Osteoblast (primary cell): Measurements from ENCODE around the gene MBOAT1. TPM values are rescaled to one million over a fixed set of nuclear protein-coding genes. Genes with fewer than 3 reads are reported as not detected.

Experiments used
- DNase-seq: peaks from one replicate; pipeline ENCODE4 v3.0.0; 2011; ENCODE audit warnings: low spot score, mixed read lengths; ENCODE audit not compliant: insufficient read length; ENCODE audit errors: missing footprints
- H2AFZ ChIP-seq: 2 replicates; pipeline ENCODE4 v1.6.0; 2011; ENCODE audit warnings: mild to moderate bottlenecking, low read length
- H3K27ac ChIP-seq: 2 replicates; pipeline ENCODE4 v1.5.1; 2011; ENCODE audit warnings: mild to moderate bottlenecking, low read depth, low read length, moderate library complexity
- H3K27me3 ChIP-seq: 2 replicates; pipeline ENCODE4 v1.6.0; 2012; ENCODE audit warnings: mild to moderate bottlenecking, control low read depth, inconsistent platforms, low read length, moderate library complexity; ENCODE audit not compliant: insufficient read depth
- H3K36me3 ChIP-seq: 2 replicates; pipeline ENCODE4 v1.5.1; 2011; ENCODE audit warnings: mild to moderate bottlenecking, low read length, control low read depth, moderate library complexity; ENCODE audit not compliant: insufficient read depth
- H3K4me1 ChIP-seq: 2 replicates; pipeline ENCODE4 v1.5.1; 2011; ENCODE audit warnings: mild to moderate bottlenecking, low read length, control low read depth, moderate library complexity; ENCODE audit not compliant: insufficient read depth
- H3K4me2 ChIP-seq: 2 replicates; pipeline ENCODE4 v1.6.0; 2011; ENCODE audit warnings: mild to moderate bottlenecking, low read length; ENCODE audit not compliant: insufficient read depth
- H3K4me3 ChIP-seq: fragments of 200-600 bp; sonication (generic); 3 replicates; pipeline ENCODE4 v1.5.1; 2012; ENCODE audit warnings: mild to moderate bottlenecking, low read length, inconsistent platforms; ENCODE audit not compliant: insufficient read depth
- H3K79me2 ChIP-seq: 2 replicates; pipeline ENCODE4 v1.6.0; 2012; ENCODE audit warnings: mild to moderate bottlenecking, low read length, control low read depth, inconsistent platforms; ENCODE audit not compliant: insufficient read depth
- H3K9me3 ChIP-seq: 2 replicates; pipeline ENCODE4 v1.5.1; 2011; ENCODE audit warnings: low read depth, low read length, control low read depth
- H4K20me1 ChIP-seq: 2 replicates; pipeline ENCODE4 v1.6.0; 2012; ENCODE audit warnings: mild to moderate bottlenecking, low read length, control low read depth; ENCODE audit not compliant: insufficient read depth
- total RNA-seq: library from RNA; depleted of rRNA; stranded (reverse); fragments of >200 nt; gene quantifications from 2 replicates; pipeline ENCODE4 v1.2.3, GENCODE V29; 2012
- TF ChIP-seq, protein P1 (sequence below): IDR thresholded peaks from 2 replicates; pipeline ENCODE4 v1.5.1; 2011; ENCODE audit warnings: mild to moderate bottlenecking, low read depth, low read length, moderate library complexity; ENCODE audit errors: extremely low read depth

The MBOAT1 gene
- total RNA-seq, 1 donor = 1.4 TPM

DNA sequence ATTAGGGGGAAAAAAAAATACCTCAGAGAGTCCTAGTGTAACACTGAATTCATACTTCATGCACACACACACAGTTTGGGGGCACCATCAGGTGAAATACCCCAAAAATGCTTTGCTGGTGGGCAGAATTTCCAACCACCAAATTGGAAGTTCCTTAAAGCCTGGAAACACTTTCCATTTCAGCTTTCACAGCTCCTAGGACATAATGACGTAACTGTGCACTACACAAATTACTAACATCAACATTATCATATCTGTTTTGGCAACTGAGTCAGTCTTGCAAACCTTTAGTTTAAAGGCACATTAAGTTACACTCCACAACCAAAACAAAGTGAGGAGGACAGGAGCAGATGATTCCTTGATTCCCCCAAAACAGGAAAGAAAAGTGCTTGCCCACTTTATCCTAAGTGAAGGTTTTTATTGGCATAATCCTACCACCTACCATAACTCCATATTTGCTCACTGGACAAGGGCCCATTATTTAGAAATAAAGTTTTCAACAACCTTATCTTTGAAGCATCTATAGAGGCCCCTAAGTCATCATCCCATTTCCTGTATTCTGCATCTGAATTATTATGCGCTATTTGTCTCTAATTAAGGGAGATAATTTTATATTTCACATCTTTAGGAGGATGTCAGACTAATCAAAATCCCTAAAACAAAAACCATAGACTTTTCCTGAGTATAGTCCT is 3.4 kb downstream of the MBOAT1 start:
- Histone ChIP-seq H3K4me1 (peaks cover 7% of the 10 kb centered on the region), H3K9me3 (no peaks in the 10 kb centered on the region), H3K27ac (no peak overlapping the region), H2AFZ (no peak overlapping the region), H3K4me3 (no peak overlapping the region), H4K20me1 (no peaks in the 10 kb centered on the region), H3K27me3 (no peaks in the 10 kb centered on the region), H3K79me2 (no peaks in the 10 kb centered on the region), H3K4me2 (no peak overlapping the region), H3K36me3 (no peaks in the 10 kb centered on the region)
- TF ChIP-seq, protein P1, sequence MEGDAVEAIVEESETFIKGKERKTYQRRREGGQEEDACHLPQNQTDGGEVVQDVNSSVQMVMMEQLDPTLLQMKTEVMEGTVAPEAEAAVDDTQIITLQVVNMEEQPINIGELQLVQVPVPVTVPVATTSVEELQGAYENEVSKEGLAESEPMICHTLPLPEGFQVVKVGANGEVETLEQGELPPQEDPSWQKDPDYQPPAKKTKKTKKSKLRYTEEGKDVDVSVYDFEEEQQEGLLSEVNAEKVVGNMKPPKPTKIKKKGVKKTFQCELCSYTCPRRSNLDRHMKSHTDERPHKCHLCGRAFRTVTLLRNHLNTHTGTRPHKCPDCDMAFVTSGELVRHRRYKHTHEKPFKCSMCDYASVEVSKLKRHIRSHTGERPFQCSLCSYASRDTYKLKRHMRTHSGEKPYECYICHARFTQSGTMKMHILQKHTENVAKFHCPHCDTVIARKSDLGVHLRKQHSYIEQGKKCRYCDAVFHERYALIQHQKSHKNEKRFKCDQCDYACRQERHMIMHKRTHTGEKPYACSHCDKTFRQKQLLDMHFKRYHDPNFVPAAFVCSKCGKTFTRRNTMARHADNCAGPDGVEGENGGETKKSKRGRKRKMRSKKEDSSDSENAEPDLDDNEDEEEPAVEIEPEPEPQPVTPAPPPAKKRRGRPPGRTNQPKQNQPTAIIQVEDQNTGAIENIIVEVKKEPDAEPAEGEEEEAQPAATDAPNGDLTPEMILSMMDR = no peak
- no peak for DNase-seq

DNA sequence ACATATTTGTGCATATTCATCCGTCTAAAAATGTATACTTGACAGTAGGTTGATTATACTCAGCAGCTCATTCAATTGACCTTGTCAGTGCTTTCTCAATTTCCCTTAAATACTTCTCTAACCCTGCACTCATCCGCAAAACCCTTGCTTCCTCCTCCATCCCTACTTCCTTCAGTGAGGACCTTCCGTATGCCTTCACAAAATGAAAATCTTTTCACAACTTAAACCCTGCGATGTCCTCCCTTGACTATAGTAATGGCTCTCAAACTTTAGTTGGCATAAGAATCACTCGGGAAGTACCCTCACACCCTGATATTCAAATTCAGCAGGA is 5.2 kb downstream of the MBOAT1 start:
- no peaks in the 10 kb centered on the region for H4K20me1 ChIP-seq
- no peak overlapping the region for H2AFZ ChIP-seq
- TF ChIP-seq, protein P1 = no peak
- H3K4me3 ChIP-seq = no peak overlapping the region
- no peaks in the 10 kb centered on the region for H3K36me3 ChIP-seq
- H3K27me3 ChIP-seq = no peaks in the 10 kb centered on the region
- H3K27ac ChIP-seq = no peak overlapping the region
- no peaks in the 10 kb centered on the region for H3K79me2 ChIP-seq
- no peak overlapping the region for H3K4me2 ChIP-seq
- H3K4me1 ChIP-seq = peaks cover 7% of the 10 kb centered on the region
- no peak for DNase-seq
- no peaks in the 10 kb centered on the region for H3K9me3 ChIP-seq

DNA sequence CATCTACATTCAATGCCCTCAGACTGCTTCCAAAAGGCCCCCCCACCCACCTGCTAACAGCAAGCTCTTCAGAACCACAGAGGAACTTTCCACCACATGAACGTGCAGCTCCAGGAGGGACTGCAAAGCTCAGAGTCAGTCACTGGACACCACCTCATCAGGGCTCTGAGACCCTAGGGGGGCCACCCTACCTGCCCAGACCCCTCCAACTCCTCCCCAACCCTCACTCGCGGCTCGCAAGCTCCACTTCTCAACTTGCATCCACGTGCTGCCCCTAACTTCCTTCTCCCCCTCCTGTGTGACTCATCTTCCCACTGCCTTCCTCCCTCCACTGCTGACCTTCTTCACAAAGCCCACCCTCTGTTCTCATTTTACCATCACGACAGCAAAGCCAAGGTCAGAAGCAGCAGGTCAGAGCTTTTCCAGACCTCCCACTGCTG is 6.5 kb downstream of the MBOAT1 start:
- H3K4me3 ChIP-seq = no peak overlapping the region
- H2AFZ ChIP-seq = no peak overlapping the region
- no peak overlapping the region for H3K27ac ChIP-seq
- H3K9me3 ChIP-seq = no peaks in the 10 kb centered on the region
- no peaks in the 10 kb centered on the region for H4K20me1 ChIP-seq
- no peaks in the 10 kb centered on the region for H3K36me3 ChIP-seq
- no peaks in the 10 kb centered on the region for H3K27me3 ChIP-seq
- no peaks in the 10 kb centered on the region for H3K4me1 ChIP-seq
- no peaks in the 10 kb centered on the region for H3K79me2 ChIP-seq
- TF ChIP-seq, protein P1 = no peak
- no peak for DNase-seq
- no peak overlapping the region for H3K4me2 ChIP-seq

DNA sequence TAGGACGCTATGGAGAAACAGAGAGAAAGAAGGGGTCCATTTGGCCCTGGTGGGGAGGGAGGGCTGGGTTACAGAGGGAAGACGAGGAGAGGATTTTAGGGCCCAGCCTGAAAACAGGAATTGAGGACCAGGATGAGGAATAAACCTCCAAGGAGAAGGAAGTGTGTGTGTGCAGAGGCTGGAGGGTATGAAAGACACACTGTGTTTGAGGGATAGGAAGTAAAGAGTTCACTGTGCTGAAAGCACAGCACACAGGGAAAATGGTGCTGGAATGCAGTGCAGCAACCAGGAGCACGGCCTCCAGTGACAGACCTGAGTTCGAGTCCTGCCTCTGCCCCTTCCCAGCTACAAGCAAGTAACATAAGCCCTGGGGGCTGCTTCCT is 7.8 kb downstream of the MBOAT1 start:
- H3K4me1 ChIP-seq = no peaks in the 10 kb centered on the region
- no peaks in the 10 kb centered on the region for H4K20me1 ChIP-seq
- no peaks in the 10 kb centered on the region for H3K79me2 ChIP-seq
- H3K4me3 ChIP-seq = no peak overlapping the region
- H3K4me2 ChIP-seq = no peak overlapping the region
- no peaks in the 10 kb centered on the region for H3K36me3 ChIP-seq
- no peak overlapping the region for H3K27ac ChIP-seq
- peak overlapping the region; percentile 82 for H2AFZ ChIP-seq
- no peaks in the 10 kb centered on the region for H3K9me3 ChIP-seq
- TF ChIP-seq, protein P1 = no peak
- no peaks in the 10 kb centered on the region for H3K27me3 ChIP-seq
- no peak for DNase-seq
